GM12892 (cell line): ENCODE measurements around the gene RUFY2. TPM values are rescaled to one million over a fixed set of nuclear protein-coding genes. Genes with fewer than 3 reads are reported as not detected.
"Not testable (repeated sequence)": the region's sequence is repeated elsewhere in the genome, so short reads cannot be mapped to it uniquely, and the experiment has no call there.

Experiments used
- DNase-seq: peaks from one replicate; pipeline ENCODE4 v3.0.0; 2011; ENCODE audit not compliant: insufficient read length
- FAIRE-seq: peaks from 2 replicates; lab custom pipeline; 2011; peaks lifted over from hg19 to GRCh38; lab: Jason Lieb, UNC
- POLR2A ChIP-seq: IDR thresholded peaks from 2 replicates; pipeline ENCODE4 v1.6.1; 2011; ENCODE audit warnings: low read depth, low read length, control low read depth
- POLR2AphosphoS5 ChIP-seq: IDR thresholded peaks from 2 replicates; pipeline ENCODE4 v1.6.1; 2011; ENCODE audit warnings: low read depth, low read length, control low read depth
- TAF1 ChIP-seq: IDR thresholded peaks from 2 replicates; pipeline ENCODE4 v1.6.1; 2011; ENCODE audit warnings: low read depth, mild to moderate bottlenecking, control low read depth, low read length, borderline replicate concordance
- polyA plus RNA-seq: library from polyadenylated mRNA; unstranded; fragments of >200 nt; gene quantifications from one replicate; pipeline ENCODE4 v1.2.1, GENCODE V29; 2012; ENCODE audit warnings: missing spikeins, inconsistent platforms; ENCODE audit not compliant: missing spikeins

The RUFY2 gene, protein sequence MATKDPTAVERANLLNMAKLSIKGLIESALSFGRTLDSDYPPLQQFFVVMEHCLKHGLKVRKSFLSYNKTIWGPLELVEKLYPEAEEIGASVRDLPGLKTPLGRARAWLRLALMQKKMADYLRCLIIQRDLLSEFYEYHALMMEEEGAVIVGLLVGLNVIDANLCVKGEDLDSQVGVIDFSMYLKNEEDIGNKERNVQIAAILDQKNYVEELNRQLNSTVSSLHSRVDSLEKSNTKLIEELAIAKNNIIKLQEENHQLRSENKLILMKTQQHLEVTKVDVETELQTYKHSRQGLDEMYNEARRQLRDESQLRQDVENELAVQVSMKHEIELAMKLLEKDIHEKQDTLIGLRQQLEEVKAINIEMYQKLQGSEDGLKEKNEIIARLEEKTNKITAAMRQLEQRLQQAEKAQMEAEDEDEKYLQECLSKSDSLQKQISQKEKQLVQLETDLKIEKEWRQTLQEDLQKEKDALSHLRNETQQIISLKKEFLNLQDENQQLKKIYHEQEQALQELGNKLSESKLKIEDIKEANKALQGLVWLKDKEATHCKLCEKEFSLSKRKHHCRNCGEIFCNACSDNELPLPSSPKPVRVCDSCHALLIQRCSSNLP
- polyA plus RNA-seq, result 6.6 TPM

DNA sequence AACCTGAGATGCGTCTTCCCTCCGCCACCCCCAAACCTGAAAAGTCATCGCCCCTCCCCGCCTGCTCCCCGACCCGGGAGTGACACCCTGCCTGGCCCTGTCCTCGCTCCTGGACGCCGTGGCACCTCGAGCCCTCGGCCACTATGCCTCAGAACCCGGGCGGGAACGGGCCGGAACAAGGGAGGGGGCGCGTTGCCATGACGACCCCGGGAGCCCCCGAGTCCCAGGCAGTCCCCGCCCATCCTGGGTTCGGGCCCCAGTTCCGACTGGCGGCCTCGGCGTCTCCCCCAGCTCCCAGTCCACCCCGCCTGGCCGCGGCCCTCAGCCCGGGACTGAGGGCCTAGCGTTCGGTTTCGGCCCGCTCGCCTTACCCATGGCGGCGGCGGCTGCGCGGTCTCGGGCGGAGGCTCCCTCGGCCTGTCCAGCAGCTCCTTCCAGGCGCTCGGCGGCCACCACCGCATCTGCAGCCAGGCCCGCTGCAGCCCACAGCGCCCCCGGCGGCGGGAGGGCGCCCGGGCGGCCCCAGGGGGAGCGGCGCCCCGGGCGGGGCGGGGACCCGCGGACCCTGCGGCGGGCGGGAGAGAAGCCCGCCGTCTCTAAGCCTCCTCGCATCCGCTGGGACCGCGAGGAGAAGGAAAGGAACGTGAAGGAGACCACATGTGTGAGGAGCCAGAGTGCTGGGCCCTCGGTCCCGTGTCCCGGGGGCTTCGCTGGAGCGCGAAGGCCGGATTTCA, at the start of gene RUFY2:
Gene RUFY2, minus strand, starts transcription at position 463 of the 734 bp plus-strand sequence. Its CDS starts 88 bp downstream, at position 375.
- peak; percentile 83 for FAIRE-seq
- TF ChIP-seq POLR2AphosphoS5 (peak; percentile 39; the same call in 1 of the 2 replicates), POLR2A (peak; percentile 73), TAF1 (peak; percentile 31; the same call in 1 of the 2 replicates)
- DNase-seq, result peak; percentile 77

DNA sequence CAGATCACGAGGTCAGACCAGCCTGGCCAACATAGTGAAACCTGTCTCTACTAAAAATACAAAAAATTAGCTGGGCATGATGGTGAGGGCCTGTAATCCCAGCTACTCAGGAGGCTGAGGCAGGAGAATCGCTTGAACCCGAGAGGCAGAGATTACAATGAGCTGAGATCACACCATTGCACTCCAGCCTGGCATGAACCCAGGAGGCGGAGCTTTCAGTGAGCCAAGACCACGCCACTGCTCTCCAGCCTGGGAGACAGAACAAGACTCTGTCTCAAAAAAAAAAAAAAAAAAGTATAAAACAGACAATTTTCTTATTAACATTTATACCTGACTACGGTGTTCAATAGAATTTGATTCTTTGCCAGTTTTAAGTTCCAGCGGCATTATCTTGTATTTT, 42.6 kb upstream of the RUFY2 start:
- not testable (repeated sequence) for DNase-seq, FAIRE-seq

DNA sequence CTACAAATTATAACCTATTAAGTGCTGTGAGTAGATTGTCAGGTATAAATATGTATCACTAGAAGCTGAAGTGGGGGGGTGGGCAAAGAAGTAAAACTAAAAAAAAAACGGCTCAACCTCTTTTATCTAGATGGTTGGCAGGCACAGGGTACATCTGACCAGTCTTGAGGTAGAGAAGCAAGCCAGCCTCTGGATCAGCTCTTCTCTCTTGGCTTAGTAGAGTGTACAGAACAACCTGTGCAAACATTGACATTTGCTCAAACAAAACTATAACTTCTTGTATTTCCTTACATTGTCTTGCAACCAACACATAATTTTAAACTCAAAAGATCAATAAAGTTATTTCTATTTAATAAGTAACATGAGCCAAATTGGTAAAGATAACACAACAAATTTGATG, 39.1 kb upstream of the RUFY2 start:
- FAIRE-seq (no peak), DNase-seq (no peak)
- TF ChIP-seq POLR2A (no peak), POLR2AphosphoS5 (no peak), TAF1 (no peak)

DNA sequence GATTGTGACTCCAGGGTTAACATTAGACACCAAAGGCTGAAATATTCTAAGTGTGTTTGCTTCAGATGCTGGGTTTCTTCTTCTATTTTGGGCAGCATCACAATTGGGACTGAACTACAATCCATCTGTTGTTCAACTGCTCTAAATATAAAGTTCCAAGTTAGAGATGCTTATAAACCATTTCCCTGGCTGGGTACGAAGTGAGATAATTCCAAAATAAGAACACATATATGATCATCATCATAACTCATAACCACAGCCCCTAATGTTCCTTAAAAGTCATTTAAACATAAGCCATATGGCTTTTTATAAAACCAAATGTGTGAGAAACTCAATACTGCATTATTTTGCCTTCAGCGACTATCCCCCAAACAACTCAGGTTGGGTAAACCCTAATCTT, 35.9 kb upstream of the RUFY2 start:
- DNase-seq (no peak), FAIRE-seq (no peak)
- no peak for TF ChIP-seq POLR2A
- no peak for TF ChIP-seq POLR2AphosphoS5
- TF ChIP-seq TAF1, result no peak

DNA sequence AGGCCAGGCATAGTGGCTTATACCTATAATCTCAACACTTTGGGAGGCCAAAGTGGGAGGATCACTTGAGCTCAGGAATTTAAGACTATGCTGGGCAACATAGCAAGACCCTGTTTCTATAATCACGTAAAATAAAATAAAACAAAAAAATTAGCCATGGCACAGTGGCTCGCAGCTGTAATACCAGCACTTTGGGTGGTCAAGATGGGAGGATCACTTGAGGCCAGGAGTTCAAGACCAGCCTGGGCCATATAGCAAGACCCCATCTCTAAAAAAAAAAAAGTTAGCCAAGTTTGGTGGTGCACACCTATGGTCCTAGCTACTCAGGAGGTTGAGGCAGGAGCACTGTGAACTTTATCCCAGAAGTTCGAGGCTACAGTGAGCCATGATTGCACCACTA, 33.8 kb upstream of the RUFY2 start:
- FAIRE-seq (no peak), DNase-seq (no peak)
- TF ChIP-seq POLR2AphosphoS5 (no peak), TAF1 (no peak), POLR2A (no peak)

DNA sequence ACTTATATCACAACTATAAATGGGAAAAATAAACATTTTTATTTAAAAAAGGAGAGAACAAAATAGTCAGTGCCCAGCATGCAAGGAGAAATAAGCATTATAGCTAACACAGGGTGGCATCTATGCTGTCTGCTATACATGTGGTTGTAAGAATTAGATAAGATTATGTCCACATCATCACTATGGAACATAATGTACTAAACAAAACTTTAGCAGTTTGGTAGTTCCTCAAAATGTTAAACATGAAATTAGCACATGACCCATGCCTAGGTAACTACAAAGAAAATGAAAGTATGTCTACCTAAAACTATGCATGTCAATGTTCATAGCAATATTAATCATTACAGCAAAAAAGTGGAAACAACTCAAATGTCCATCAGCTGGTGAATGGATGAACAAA, 28.7 kb upstream of the RUFY2 start:
- peak; percentile 33 for FAIRE-seq
- no peak for DNase-seq
- TF ChIP-seq TAF1, result no peak
- TF ChIP-seq POLR2AphosphoS5, result no peak
- TF ChIP-seq POLR2A, result no peak

DNA sequence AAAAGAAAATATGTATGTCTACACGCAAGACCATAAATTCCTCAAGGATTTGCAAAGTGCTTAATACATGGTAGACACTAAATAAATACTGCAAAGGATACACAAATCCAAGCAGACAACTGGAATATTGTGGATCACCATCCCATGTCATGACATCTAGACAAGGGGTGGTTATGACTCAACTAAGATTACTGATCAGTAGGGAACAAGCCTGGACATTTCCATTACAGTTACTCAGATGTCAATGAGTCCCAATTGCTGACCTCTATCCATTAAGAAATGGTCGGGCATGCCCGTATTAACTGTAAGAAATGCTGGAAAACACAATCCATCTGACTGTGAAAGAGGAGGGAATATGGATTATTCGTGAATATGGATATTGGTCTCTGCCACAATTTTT, 27.6 kb upstream of the RUFY2 start:
- FAIRE-seq (no peak), DNase-seq (no peak)
- TF ChIP-seq POLR2AphosphoS5 (no peak), POLR2A (no peak), TAF1 (no peak)

DNA sequence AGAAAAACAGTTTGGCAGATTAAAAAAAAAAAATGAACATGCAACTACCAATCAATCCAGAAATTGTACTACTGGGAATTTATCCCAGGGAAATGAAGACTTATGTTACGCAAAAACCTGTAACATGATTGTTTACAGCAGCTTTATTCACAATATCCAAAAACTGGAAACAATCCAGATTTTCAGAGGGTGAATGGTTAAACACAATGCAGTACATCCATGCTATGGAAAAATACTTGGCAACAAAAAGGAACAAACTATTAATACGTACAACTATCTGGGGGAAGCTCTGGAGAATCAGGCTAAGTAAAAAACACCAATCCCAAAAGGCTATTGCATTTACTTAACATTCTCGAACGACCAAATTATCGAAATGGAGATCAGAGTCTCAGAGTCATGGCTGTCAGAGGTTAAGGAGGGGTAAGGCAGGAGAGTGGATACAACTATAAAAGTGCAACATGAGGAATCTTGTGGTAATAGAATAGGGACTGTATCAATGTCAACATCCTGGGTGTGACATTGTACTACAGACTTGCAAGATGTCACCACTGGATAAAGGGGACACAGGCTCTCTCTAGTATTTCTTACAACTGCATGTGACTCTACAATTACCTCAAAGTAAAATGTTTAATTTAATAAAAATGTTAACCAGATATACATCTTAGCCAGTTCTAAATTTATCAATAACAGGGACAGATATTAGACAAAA, 21.5 kb upstream of the RUFY2 start:
- TF ChIP-seq TAF1 (no peak), POLR2AphosphoS5 (no peak), POLR2A (no peak)
- peak; percentile 5 for FAIRE-seq
- DNase-seq, result no peak

DNA sequence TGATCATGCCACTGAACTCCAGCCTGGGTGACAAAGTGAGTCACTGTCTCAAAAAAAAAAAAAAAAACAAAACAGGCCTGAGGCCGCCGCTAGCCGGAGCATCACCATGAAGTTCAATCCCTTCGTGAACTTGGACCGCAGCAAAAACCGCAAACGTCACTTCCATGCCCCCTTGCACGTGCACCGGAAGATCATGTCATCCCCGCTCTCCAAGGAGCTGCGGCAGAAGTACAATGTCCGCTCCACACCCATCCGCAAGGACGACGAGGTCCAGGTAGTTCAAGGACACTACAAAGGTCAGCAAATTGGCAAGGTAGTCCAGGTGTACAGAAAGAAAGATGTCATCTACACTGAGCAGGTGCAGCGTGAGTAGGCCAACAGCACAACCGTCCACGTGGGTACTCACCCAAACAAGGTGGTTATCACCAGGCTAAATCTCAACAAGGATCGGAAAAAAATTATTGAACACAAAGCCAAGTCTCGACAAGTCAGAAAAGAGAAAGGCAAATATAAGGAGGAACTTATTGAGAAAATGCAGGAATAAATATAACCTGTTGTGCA, 17.5 kb upstream of the RUFY2 start:
- TF ChIP-seq POLR2A, result no peak
- no peak for TF ChIP-seq POLR2AphosphoS5
- TF ChIP-seq TAF1, result no peak
- no peak for FAIRE-seq
- no peak for DNase-seq

DNA sequence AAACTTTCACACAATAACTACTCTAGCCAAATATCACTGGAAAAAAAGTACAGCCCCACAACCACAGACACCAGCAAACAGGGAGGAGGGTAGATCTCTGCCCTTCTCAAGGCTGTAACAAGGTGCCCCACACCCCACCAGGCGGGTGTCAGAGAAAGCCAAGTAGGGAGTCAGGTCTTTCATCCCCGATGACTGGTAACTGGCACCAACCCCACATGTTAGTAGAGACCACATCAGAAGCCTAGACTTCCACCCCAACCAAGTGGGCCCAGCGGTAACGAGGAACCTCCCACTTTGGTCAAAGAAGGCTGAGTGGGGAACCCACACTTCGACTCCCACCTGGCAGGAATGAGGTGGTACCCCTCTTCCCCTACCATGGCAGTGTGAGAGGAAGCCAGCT, 16.4 kb upstream of the RUFY2 start:
- no peak for TF ChIP-seq TAF1
- TF ChIP-seq POLR2AphosphoS5, result no peak
- no peak for TF ChIP-seq POLR2A
- no peak for FAIRE-seq
- no peak for DNase-seq

DNA sequence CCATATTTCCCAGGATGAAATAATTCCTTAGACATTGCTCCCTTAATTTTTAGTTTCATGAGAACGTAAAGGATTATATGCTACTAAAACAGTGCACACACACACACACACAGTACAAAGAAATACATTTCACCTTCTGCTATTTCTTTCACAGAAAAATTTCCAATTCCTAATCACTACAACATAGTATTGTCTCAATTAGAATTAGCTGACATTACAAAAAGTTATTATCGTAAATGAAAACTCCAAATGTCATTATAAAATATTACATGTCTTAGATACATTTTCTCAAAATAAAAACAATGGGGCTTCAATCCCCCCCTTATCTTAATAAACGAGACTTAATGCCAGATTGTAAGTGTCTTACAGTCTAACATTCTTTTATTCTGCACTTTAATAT, 12.3 kb upstream of the RUFY2 start:
- FAIRE-seq (no peak), DNase-seq (no peak)
- TF ChIP-seq POLR2A (no peak), POLR2AphosphoS5 (no peak), TAF1 (no peak)
